ENCODE measurements around the gene ASPSCR1. TPM values are rescaled to one million over a fixed set of nuclear protein-coding genes. Genes with fewer than 3 reads are reported as not detected.

The ASPSCR1 gene
- total and polyA plus RNA-seq, 2 of the 8 experiments (the other 6 are each of a cell fraction or from before 2014, with no cell fraction given) = 33.3 to 43.7 TPM

DNA sequence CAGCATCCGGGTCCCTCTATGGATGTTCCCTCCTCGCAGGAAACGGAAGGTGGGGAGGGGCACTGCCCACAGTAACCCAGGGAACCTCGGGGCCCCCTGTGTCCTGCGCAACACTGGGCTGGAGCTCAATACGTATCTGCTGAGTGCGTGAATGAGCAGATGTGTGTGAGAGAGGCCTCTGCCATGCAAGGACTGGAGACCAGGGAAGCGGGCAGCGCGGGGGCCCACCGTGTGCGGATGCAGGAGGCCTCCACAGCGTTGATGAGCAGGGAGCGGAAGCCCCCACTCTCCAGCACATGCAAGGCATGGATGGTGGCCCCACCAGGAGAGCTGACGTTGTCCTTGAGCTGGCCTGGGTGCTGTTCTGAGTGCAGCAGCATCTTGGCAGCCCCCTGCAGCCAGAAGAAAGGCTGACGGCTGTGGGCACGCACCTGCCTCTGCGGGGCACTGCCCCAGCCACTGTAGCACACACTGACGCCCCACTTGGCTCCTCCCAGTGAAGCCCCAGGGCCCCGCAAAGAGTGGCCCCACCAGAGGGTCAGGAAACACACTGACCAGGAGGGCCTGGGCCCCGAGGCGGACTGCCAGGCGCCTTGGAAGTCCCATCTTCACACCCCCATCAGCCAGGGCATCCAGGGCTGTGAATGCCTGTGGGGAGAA, 43.2 kb upstream of the ASPSCR1 start:
- DNase-seq (ENCODE audit: low read depth in 1 of 2, low spot score in 2 of 2) (no peak), FAIRE-seq (no peak)
- ChIA-PET CTCF (ENCODE audit: partially characterized antibody) (interaction anchor here (1.0 to 1.4 kb wide), 3 partner anchors 20 to 86 kb away, joined by 3 to 4 read pairs (median 3); no protein-coding TSS in a partner anchor), POLR2A (ENCODE audit: partially characterized antibody) (interaction anchor here (0.7 to 14.6 kb wide), 14 partner anchors 8 to 127 kb away, joined by 3 to 150 read pairs (median 4); partner anchors contain the start of genes MAFG, NOTUM, PCYT2 and RAC3)
- Histone ChIP-seq H3K36me3 (ENCODE audit: control insufficient read depth in 2 of 4, insufficient read depth in 4 of 4, low read length in 3 of 4) (peaks cover 0 to 25% (median 10%) of the 10 kb centered on the region in 4 experiments; a peak in 5 of 8 replicates), H3K4me1 (replicated peaks in 1 of 4; ENCODE audit: control insufficient read depth in 3 of 4, insufficient read depth in 4 of 4, low read length in 3 of 4) (peaks cover 0 to 4% (median 1%) of the 10 kb centered on the region in 4 experiments; a peak in 3 of 7 replicates), H3K9ac (replicated peaks in 1 of 4; ENCODE audit: extremely low read depth in 1 of 4, low read depth in 3 of 4, low read length in 3 of 4) (no peak overlapping the region), H2BK5ac (ENCODE audit: low read depth, low read length) (no peak overlapping the region), H4K5ac (ENCODE audit: insufficient read length, low read depth, low read length) (no peak overlapping the region), H2BK120ac (replicated peaks; ENCODE audit: low read depth, low read length) (no peak overlapping the region), H3K18ac (ENCODE audit: extremely low read depth, low read length) (no peak overlapping the region), H3K27me3 (replicated peaks in 1 of 4; ENCODE audit: control insufficient read depth in 3 of 4, extremely low read depth in 1 of 4, insufficient read depth in 3 of 4, low read length in 3 of 4) (peaks cover 0 to 4% (median 4%) of the 10 kb centered on the region in 4 experiments; a peak in 4 of 7 replicates), H3K14ac (ENCODE audit: insufficient read length) (no peak overlapping the region), H2BK20ac (ENCODE audit: low read length) (no peak overlapping the region), H3K79me1 (ENCODE audit: low read depth, low read length) (no peaks in the 10 kb centered on the region), H3K23ac (ENCODE audit: insufficient read length) (no peak overlapping the region), H3K9me3 (ENCODE audit: insufficient read depth in 2 of 2, low read depth in 1 of 2, low read length in 1 of 2) (no peaks in the 10 kb centered on the region), H2AK5ac (ENCODE audit: low read depth, low read length) (no peak overlapping the region), H2AFZ (ENCODE audit: low read length) (no peak overlapping the region), H4K8ac (ENCODE audit: extremely low read depth, insufficient read depth, low read length) (no peak overlapping the region; the same call in 1 of the 2 replicates), H4K91ac (replicated peaks; ENCODE audit: insufficient read length, low read length) (no peak overlapping the region), H3K27ac (ENCODE audit: low read depth, low read length) (no peak overlapping the region), H3K56ac (replicated peaks; ENCODE audit: insufficient read length, low read depth, low read length) (no peak overlapping the region), H2BK15ac (ENCODE audit: low read length) (no peak overlapping the region), H2BK12ac (ENCODE audit: low read depth, low read length) (no peak overlapping the region), H3K4me3 (ENCODE audit: extremely low read depth in 1 of 4, insufficient read depth in 2 of 4, low read depth in 3 of 4, low read length in 4 of 4) (no peak overlapping the region), H3K79me2 (ENCODE audit: control insufficient read depth in 1 of 2, insufficient read depth in 2 of 2, low read length in 2 of 2) (no peaks in the 10 kb centered on the region; a peak in 1 of 4 replicates), H3K23me2 (ENCODE audit: low read depth, low read length) (no peaks in the 10 kb centered on the region; the same call in 1 of the 2 replicates), H3K4ac (replicated peaks; ENCODE audit: insufficient read length, low read depth, low read length) (no peak overlapping the region), H4K20me1 (replicated peaks in 1 of 2; ENCODE audit: control insufficient read depth in 1 of 2, insufficient read depth in 2 of 2, low read length in 2 of 2) (peaks cover 7 to 20% of the 10 kb centered on the region in 2 experiments), H3K4me2 (ENCODE audit: insufficient read depth in 1 of 2, low read depth in 2 of 2, low read length in 2 of 2) (no peak overlapping the region)
- 92% methylated on average over 23 of the region's 23 CpGs; no CpG with 5 or more reads in 1 of the 2 experiments for WGBS, 2 experiments (ENCODE audit: extremely low coverage in 1 of 2, insufficient coverage in 1 of 2, insufficient read length in 1 of 2, insufficient replicate concordance in 2 of 2, low coverage in 1 of 2, low lambda C conversion rate in 2 of 2, missing lambda C conversion rate in 1 of 2)
- TF ChIP-seq CBX8 (IDR thresholded peaks at IDR 0.05; ENCODE audit: borderline replicate concordance, low read depth, low read length) (no peak), BACH1 (IDR thresholded peaks at IDR 0.05; ENCODE audit: low read length) (no peak), MAFK (IDR thresholded peaks at IDR 0.05; ENCODE audit: low read depth, low read length) (no peak), CREB1 (IDR thresholded peaks at IDR 0.05) (no peak), RBBP5 (IDR thresholded peaks at IDR 0.05; ENCODE audit: borderline replicate concordance, low read depth, low read length) (no peak), TEAD4 (IDR thresholded peaks at IDR 0.05; ENCODE audit: low read depth, low read length) (no peak), ZNF274 (IDR thresholded peaks at IDR 0.05; ENCODE audit: borderline replicate concordance, extremely low read depth, low read length) (no peak), JUND (IDR thresholded peaks at IDR 0.05; ENCODE audit: low read length) (no peak), FOSL1 (IDR thresholded peaks at IDR 0.05; ENCODE audit: insufficient read depth, low read depth, low read length) (no peak), SP1 (IDR thresholded peaks at IDR 0.05; ENCODE audit: low read depth, low read length) (no peak), CEBPB (IDR thresholded peaks at IDR 0.05; ENCODE audit: low read depth, low read length) (no peak), JUN (IDR thresholded peaks at IDR 0.05; ENCODE audit: low read depth, low read length) (no peak)
- TF ChIP-seq, protein P1, sequence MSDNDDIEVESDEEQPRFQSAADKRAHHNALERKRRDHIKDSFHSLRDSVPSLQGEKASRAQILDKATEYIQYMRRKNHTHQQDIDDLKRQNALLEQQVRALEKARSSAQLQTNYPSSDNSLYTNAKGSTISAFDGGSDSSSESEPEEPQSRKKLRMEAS (IDR thresholded peaks at IDR 0.05) = no peak
